ENCODE measurements around the gene OPCML.

The OPCML gene

DNA sequence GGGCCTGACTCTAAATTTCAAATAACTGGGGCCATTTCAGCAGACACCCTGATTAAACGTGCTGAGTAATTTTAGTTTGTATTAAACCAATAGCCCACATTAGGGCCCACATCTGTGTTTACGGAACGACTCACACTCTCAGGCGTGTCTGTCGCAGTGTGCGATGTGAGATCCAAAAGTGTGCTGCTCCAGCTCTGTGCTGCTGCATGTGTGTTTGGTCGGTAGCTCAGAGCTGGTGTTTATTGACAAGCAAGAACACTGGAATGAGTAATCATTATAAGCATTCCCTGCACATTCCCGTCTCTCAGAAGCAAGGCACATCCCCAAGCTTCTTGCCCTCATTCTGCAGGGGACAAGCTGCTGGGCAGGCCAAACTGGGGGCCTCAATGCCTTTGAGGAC, 7.8 kb downstream of the OPCML start:
- Mint-ChIP-seq H3K36me3 (ENCODE audit: low read depth) (no peaks in the 10 kb centered on the region), H3K27ac (no peak overlapping the region)
- TF ChIP-seq, protein P1, sequence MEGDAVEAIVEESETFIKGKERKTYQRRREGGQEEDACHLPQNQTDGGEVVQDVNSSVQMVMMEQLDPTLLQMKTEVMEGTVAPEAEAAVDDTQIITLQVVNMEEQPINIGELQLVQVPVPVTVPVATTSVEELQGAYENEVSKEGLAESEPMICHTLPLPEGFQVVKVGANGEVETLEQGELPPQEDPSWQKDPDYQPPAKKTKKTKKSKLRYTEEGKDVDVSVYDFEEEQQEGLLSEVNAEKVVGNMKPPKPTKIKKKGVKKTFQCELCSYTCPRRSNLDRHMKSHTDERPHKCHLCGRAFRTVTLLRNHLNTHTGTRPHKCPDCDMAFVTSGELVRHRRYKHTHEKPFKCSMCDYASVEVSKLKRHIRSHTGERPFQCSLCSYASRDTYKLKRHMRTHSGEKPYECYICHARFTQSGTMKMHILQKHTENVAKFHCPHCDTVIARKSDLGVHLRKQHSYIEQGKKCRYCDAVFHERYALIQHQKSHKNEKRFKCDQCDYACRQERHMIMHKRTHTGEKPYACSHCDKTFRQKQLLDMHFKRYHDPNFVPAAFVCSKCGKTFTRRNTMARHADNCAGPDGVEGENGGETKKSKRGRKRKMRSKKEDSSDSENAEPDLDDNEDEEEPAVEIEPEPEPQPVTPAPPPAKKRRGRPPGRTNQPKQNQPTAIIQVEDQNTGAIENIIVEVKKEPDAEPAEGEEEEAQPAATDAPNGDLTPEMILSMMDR (IDR thresholded peaks at IDR 0.05; ENCODE audit: unreplicated experiment in 3 of 3), result no peak

DNA sequence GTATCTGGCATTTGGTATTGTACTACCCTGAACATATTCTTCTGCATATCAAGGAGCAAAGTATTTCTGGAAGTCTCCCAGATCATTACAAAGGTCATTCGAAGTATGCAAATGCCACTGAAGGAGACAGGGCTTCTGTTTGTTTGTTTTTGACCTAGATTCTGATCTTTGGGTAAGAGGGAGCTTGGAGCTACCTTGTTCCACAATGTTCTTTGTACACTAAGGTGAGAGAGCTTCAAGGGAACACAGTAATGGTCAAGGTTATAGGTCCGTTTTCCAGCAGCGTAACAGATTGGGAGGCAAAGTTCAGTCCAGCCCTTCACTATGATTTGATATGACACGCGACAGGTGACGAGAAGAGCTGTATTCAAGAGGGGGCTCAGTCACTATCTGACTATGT, 10.0 kb downstream of the OPCML start:
- peaks cover 23% of the 10 kb centered on the region for H3K27me3 Mint-ChIP-seq (ENCODE audit: low read depth)
- no peak overlapping the region for H3K27ac Mint-ChIP-seq
- no peaks in the 10 kb centered on the region for H3K36me3 Mint-ChIP-seq (ENCODE audit: low read depth)
- no peaks in the 10 kb centered on the region for H3K9me3 Mint-ChIP-seq
- no peaks in the 10 kb centered on the region for H3K4me1 Mint-ChIP-seq
- no peak overlapping the region for H3K4me3 Mint-ChIP-seq
- TF ChIP-seq, protein P1 (IDR thresholded peaks at IDR 0.05; ENCODE audit: unreplicated experiment in 3 of 3), result no peak

More for the DNA sequence above, 7.8 kb downstream of the OPCML start:
- Mint-ChIP-seq H3K27me3 (ENCODE audit: low read depth) (peaks cover 39% of the 10 kb centered on the region), H3K4me1 (no peaks in the 10 kb centered on the region), H3K4me3 (no peak overlapping the region), H3K9me3 (no peaks in the 10 kb centered on the region)

DNA sequence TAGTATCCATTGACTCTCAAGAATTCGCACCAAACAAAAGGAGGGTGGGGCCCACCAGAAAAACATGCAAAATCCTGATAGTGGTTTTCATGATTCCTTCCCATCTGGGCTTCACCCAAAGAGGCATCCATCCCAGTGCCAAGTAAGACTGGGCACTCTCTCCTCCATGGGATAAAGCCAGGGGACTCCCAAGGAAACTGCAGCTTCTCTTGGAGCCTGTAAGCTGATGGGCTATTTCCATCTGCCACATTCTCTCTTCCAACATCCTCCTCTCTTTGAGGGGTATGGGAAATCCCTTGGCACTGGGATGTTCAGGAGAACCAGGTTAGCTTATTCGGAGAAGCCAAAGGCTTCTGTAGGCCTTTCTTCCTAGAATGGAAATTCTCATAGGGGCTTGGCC, 10.8 kb downstream of the OPCML start:
- TF ChIP-seq, protein P1 (IDR thresholded peaks at IDR 0.05; ENCODE audit: unreplicated experiment in 3 of 3), result no peak
- no peak overlapping the region for H3K4me3 Mint-ChIP-seq
- no peak overlapping the region for H3K27ac Mint-ChIP-seq
- no peaks in the 10 kb centered on the region for H3K4me1 Mint-ChIP-seq
- H3K36me3 Mint-ChIP-seq (ENCODE audit: low read depth), result no peaks in the 10 kb centered on the region
- peaks cover 18% of the 10 kb centered on the region for H3K27me3 Mint-ChIP-seq (ENCODE audit: low read depth)
- no peaks in the 10 kb centered on the region for H3K9me3 Mint-ChIP-seq

DNA sequence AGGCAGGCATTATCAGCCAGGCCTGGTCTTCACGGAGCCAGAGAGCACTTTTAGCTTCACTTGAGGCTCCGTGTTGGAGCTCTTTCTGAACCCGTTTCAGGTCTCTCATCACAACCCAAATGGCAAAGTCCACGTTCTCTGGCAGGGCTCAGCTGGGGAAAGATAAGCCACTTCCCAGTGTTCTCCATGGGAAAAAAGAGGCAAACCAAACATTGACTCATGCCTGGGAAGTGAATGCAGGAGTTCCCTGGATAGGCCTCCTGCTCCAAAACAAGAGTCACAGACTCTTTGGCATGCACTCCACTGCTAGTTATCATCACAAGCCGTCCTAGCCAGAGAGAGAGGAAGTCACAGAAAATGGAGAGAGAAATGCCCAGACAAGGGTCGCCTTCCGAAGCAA, 11.6 kb downstream of the OPCML start:
- Mint-ChIP-seq H3K9me3 (no peaks in the 10 kb centered on the region), H3K4me3 (no peak overlapping the region), H3K27ac (no peak overlapping the region), H3K4me1 (no peaks in the 10 kb centered on the region), H3K36me3 (ENCODE audit: low read depth) (no peaks in the 10 kb centered on the region), H3K27me3 (ENCODE audit: low read depth) (peaks cover 13% of the 10 kb centered on the region)
- TF ChIP-seq, protein P1 (IDR thresholded peaks at IDR 0.05; ENCODE audit: unreplicated experiment in 3 of 3), result no peak

DNA sequence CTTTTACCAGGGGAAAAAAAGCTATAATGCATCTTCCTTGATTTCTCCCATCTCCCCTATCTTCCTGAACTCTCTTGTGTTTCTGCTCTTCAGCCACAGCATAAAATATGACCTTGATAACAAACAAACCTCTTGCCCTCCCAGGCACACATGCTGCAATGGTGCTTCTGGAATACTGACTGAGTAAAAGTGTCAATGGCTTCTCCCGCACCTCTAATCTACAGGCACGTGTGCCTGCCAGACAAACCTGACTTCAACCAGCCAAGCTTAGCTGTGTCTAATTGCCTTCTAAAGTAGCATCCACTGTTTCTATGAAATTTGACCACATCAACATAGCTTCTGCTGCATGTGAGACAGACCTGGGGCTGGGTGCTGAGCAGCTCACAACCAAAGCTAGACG, 12.7 kb downstream of the OPCML start:
- TF ChIP-seq, protein P1 (IDR thresholded peaks at IDR 0.05; ENCODE audit: unreplicated experiment in 3 of 3), result no peak
- H3K9me3 Mint-ChIP-seq, result no peaks in the 10 kb centered on the region
- no peaks in the 10 kb centered on the region for H3K4me1 Mint-ChIP-seq
- no peak overlapping the region for H3K4me3 Mint-ChIP-seq
- H3K27me3 Mint-ChIP-seq (ENCODE audit: low read depth), result peaks cover 11% of the 10 kb centered on the region
- H3K36me3 Mint-ChIP-seq (ENCODE audit: low read depth), result no peaks in the 10 kb centered on the region
- no peak overlapping the region for H3K27ac Mint-ChIP-seq

DNA sequence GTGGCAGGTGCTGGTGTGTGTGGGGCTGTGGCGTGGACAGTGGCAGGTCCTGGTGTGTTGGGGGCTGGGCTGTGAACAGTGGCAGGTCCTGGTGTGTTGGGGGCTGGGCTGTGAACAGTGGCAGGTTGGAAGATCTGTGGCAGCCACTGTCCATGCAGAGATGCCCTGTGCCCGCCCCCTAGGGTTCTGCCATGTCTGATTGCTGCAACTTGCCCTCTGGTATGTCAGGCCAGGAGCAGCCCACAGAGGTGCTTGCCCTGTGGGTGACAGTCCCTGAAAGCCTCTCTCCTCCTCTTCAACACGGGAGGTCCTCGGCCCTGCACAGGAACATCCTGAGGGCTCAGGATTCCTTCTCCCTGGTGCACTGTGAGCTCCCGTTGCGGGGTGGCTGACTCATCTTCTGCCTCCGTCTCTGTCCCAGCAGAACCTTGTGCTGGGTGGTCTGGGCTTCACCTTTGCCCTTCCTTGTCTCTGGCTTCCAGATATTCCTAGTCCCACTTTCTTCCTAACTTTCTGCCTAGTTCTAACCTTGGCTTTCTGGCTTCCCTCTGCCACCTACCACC, 13.5 kb downstream of the OPCML start:
- H3K36me3 Mint-ChIP-seq (ENCODE audit: low read depth), result no peaks in the 10 kb centered on the region
- TF ChIP-seq, protein P1 (IDR thresholded peaks at IDR 0.05; ENCODE audit: unreplicated experiment in 3 of 3), result no peak
- H3K4me1 Mint-ChIP-seq, result no peaks in the 10 kb centered on the region
- peaks cover 11% of the 10 kb centered on the region for H3K27me3 Mint-ChIP-seq (ENCODE audit: low read depth)
- H3K9me3 Mint-ChIP-seq, result no peaks in the 10 kb centered on the region
- no peak overlapping the region for H3K4me3 Mint-ChIP-seq
- H3K27ac Mint-ChIP-seq, result no peak overlapping the region
